DOHH2 (cell line): ENCODE measurements around the gene B4GALT2.

ENCODE experiments used
- H3F3A ChIP-seq: fragments of 200-600 bp; sonication (generic), shearing (Covaris generic); 2 replicates; pipeline ENCODE4 v1.6.0; 2016; ENCODE audit warnings: antibody characterized with exemption, mild to moderate bottlenecking; ENCODE audit not compliant: control insufficient read depth, insufficient read depth
- H3K27ac ChIP-seq: fragments of 200-600 bp; sonication (generic); 2 replicates; pipeline ENCODE4 v1.5.1; 2014; ENCODE audit warnings: low read depth, mild to moderate bottlenecking, low read length, moderate library complexity
- H3K27me3 ChIP-seq: fragments of 200-600 bp; sonication (generic); 2 replicates; pipeline ENCODE4 v1.6.1; 2014; ENCODE audit warnings: mild to moderate bottlenecking, low read length, mixed read lengths; ENCODE audit not compliant: control insufficient read depth
- H3K36me3 ChIP-seq: fragments of 200-600 bp; sonication (generic); 2 replicates; pipeline ENCODE4 v1.6.1; 2014; ENCODE audit warnings: mild to moderate bottlenecking, low read length, moderate library complexity, mixed read lengths; ENCODE audit not compliant: control insufficient read depth
- H3K4me1 ChIP-seq: fragments of 200-600 bp; sonication (generic); 2 replicates; pipeline ENCODE4 v1.6.1; 2014; ENCODE audit warnings: mild to moderate bottlenecking, low read length, mixed read lengths; ENCODE audit not compliant: control insufficient read depth
- H3K4me2 ChIP-seq: fragments of 200-600 bp; sonication (generic); 2 replicates; pipeline ENCODE4 v1.6.0; 2014; ENCODE audit warnings: mild to moderate bottlenecking, low read length, moderate library complexity
- H3K4me3 ChIP-seq: fragments of 200-600 bp; sonication (generic); 2 replicates; pipeline ENCODE4 v1.5.1; 2014; ENCODE audit warnings: mild to moderate bottlenecking, low read length, mixed read lengths
- H3K79me2 ChIP-seq: fragments of 200-600 bp; sonication (generic); 2 replicates; pipeline ENCODE4 v1.6.1; 2014; ENCODE audit warnings: mild to moderate bottlenecking, low read length, mixed read lengths; ENCODE audit not compliant: control insufficient read depth
- H3K9me2 ChIP-seq: fragments of 200-600 bp; sonication (generic); replicated peaks from 2 replicates; pipeline ENCODE4 v1.6.1; 2014; ENCODE audit warnings: mild to moderate bottlenecking, low read length, mixed read lengths; ENCODE audit not compliant: control insufficient read depth
- H3K9me3 ChIP-seq: fragments of 200-600 bp; sonication (generic); 2 replicates; pipeline ENCODE4 v1.6.1; 2014; ENCODE audit warnings: antibody characterized with exemption, low read length, mixed read lengths; ENCODE audit not compliant: control insufficient read depth, insufficient read depth
- H4K20me1 ChIP-seq: fragments of 200-600 bp; sonication (generic); 2 replicates; pipeline ENCODE4 v1.6.0; 2014; ENCODE audit warnings: low read depth, mild to moderate bottlenecking, antibody characterized with exemption, low read length, moderate library complexity; ENCODE audit not compliant: control insufficient read depth, insufficient read depth
- EZH2phosphoT487 ChIP-seq: fragments of 200-600 bp; sonication (generic); IDR thresholded peaks from 2 replicates; pipeline ENCODE4 v1.6.1; 2017; ENCODE audit warnings: borderline replicate concordance, mild to moderate bottlenecking, antibody characterized with exemption, low read length, moderate library complexity, mixed read lengths
- TF ChIP-seq, protein P1 (sequence below): fragments of 200-600 bp; sonication (generic); IDR thresholded peaks from one replicate; pipeline ENCODE4 v1.5.1; 2014; ENCODE audit warnings: antibody characterized with exemption, mild to moderate bottlenecking, low read depth, low read length; ENCODE audit not compliant: poor library complexity, severe bottlenecking

B4GALT2 gene

DNA sequence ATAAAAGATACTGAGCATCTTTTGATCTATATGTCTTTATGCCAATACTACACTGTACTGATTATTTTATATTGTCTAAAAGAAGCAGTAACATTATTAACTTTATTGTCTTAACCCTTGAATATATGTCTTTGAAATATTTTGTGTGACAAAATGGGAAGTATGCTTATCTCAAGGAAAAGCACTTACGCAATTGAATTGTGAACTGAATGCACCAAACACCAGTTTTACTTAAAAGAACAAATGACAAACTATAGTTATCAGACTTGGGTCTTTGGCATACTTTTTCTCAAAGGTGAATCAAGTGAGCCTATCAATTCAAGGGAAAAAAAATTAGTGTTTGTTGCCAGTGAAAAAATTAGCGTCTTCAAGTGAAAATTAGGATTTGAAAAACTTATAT is 61.4 kb downstream of the B4GALT2 start:
- H3K27ac ChIP-seq = no peak overlapping the region
- H3K4me1 ChIP-seq = peaks cover 9% of the 10 kb centered on the region
- TF ChIP-seq, protein P1, sequence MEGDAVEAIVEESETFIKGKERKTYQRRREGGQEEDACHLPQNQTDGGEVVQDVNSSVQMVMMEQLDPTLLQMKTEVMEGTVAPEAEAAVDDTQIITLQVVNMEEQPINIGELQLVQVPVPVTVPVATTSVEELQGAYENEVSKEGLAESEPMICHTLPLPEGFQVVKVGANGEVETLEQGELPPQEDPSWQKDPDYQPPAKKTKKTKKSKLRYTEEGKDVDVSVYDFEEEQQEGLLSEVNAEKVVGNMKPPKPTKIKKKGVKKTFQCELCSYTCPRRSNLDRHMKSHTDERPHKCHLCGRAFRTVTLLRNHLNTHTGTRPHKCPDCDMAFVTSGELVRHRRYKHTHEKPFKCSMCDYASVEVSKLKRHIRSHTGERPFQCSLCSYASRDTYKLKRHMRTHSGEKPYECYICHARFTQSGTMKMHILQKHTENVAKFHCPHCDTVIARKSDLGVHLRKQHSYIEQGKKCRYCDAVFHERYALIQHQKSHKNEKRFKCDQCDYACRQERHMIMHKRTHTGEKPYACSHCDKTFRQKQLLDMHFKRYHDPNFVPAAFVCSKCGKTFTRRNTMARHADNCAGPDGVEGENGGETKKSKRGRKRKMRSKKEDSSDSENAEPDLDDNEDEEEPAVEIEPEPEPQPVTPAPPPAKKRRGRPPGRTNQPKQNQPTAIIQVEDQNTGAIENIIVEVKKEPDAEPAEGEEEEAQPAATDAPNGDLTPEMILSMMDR = no peak
- no peak for TF ChIP-seq EZH2phosphoT487
- H3K9me2 ChIP-seq = no peaks in the 10 kb centered on the region
- no peaks in the 10 kb centered on the region for H3K9me3 ChIP-seq
- H3K27me3 ChIP-seq = peaks cover 12% of the 10 kb centered on the region
- H3K36me3 ChIP-seq = no peaks in the 10 kb centered on the region
- no peaks in the 10 kb centered on the region for H3F3A ChIP-seq
- H4K20me1 ChIP-seq = no peaks in the 10 kb centered on the region
- H3K4me3 ChIP-seq = no peak overlapping the region
- no peaks in the 10 kb centered on the region for H3K79me2 ChIP-seq
- no peak overlapping the region for H3K4me2 ChIP-seq
